ENCODE measurements around the gene DAPK1.

The DAPK1 gene

DNA sequence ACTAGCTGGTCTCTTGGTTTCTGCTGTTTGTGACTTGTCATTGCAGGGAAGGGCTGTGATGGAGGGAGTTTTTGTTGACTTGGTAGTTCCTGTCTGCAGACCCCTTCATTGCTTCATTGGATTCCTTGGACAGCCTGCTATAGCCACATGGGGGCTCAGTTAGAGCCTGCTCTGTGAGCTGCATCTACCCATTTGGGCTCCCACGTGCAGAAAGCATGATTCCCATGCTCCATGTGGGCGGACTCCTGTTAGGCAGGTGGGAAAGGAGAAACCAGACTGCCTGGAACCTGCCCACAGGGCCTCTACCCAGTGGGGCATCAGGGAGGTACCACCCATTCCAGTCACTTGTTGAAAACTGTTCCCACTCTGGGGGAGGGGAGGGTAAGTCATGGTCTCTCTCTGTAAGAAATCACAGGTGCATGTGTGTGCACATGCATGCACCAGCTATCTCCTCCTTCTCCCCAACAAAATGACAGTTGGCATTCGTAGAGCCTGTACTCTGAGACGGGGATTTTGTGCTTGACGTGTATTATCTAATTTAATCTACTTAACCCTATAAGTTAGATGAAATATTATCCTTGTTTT is 61.0 kb downstream of the DAPK1 start:
- no peak overlapping the region for H3K4me3 ChIP-seq (ENCODE audit: low read depth, low read length)
- TF ChIP-seq, protein P1, sequence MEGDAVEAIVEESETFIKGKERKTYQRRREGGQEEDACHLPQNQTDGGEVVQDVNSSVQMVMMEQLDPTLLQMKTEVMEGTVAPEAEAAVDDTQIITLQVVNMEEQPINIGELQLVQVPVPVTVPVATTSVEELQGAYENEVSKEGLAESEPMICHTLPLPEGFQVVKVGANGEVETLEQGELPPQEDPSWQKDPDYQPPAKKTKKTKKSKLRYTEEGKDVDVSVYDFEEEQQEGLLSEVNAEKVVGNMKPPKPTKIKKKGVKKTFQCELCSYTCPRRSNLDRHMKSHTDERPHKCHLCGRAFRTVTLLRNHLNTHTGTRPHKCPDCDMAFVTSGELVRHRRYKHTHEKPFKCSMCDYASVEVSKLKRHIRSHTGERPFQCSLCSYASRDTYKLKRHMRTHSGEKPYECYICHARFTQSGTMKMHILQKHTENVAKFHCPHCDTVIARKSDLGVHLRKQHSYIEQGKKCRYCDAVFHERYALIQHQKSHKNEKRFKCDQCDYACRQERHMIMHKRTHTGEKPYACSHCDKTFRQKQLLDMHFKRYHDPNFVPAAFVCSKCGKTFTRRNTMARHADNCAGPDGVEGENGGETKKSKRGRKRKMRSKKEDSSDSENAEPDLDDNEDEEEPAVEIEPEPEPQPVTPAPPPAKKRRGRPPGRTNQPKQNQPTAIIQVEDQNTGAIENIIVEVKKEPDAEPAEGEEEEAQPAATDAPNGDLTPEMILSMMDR (IDR thresholded peaks at IDR 0.05; ENCODE audit: low read depth, low read length) = no peak
- in situ Hi-C loops (cut with HindIII; ENCODE audit: low sequenced_read_pairs) = no loop called here
- DNase-seq (ENCODE audit: low read depth, low spot score) = no peak

DNA sequence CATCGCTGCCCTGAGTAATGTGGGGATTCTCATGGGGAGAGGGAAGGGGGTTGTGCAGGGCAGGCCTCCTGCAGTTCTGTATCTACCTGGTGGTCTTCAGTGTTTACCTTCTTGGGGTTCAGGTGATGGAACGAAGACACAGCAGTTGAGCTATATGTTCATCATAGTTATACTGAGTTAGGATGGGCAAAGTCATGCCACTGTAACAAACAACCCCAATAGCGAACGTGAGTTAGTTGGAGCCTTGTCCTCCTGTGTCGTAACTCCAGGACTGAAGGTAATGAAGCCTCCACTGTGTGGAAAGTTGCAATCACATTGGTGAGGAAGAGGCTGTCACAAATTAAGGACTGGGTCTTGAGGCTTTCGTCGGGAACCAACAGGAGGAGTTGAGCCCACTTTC is 64.4 kb downstream of the DAPK1 start:
- no peak for DNase-seq (ENCODE audit: low read depth, low spot score)
- in situ Hi-C loops (cut with HindIII; ENCODE audit: low sequenced_read_pairs) = no loop called here
- no peak overlapping the region for H3K4me3 ChIP-seq (ENCODE audit: low read depth, low read length)
- TF ChIP-seq, protein P1 (IDR thresholded peaks at IDR 0.05; ENCODE audit: low read depth, low read length) = no peak

DNA sequence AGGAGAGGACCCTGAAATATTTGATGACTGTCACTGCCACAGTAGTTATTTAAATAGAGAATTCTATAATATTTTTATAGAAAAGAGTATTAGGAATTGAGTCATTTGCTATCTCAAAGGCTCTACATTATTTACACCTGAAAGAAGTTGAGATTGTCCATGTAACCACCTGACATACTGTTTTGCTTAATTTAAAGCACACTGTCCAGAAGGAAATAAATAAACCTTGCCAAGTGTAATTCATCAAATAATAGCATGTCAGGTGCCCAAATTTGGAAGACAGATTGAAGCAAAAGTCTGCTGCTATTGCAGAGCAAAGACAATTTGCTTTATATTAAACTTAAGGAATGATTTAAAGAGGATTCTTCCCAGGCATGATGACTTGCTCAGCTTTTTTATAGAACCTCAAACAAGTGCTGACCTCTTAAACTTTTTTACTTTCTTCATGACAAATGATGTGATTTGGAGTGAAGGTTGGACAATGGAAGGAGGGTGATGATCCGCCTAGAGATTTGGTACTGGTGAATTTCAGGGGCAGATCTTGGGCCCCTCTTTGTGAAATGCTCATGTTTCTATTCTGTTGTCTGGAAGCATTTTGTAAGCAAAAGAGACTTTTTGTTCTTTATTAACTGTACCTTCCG is 65.0 kb downstream of the DAPK1 start:
- no peak overlapping the region for H3K4me3 ChIP-seq (ENCODE audit: low read depth, low read length)
- no peak for DNase-seq (ENCODE audit: low read depth, low spot score)
- in situ Hi-C loops (cut with HindIII; ENCODE audit: low sequenced_read_pairs) = no loop called here
- TF ChIP-seq, protein P1 (IDR thresholded peaks at IDR 0.05; ENCODE audit: low read depth, low read length) = no peak

DNA sequence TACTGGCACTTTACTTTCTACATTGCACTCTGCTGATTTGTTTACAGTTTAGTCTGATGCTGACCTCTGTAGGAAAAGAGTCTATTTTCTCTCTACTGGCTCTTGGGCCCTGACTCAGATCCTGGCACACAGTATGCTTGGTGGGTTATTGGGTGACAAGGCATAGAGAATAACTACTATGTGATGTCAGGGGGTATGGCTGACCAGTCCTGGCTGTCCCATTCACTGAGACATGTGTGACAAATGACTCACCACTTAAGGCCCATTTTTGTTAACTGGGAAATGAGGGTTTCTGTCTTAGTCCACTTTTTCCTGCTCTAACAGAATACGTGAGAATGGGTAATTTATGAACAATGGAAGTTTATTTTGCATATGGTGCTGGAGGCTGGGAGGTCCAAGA is 66.4 kb downstream of the DAPK1 start:
- TF ChIP-seq, protein P1 (IDR thresholded peaks at IDR 0.05; ENCODE audit: low read depth, low read length) = no peak
- H3K4me3 ChIP-seq (ENCODE audit: low read depth, low read length) = no peak overlapping the region
- DNase-seq (ENCODE audit: low read depth, low spot score) = no peak
- in situ Hi-C loops (cut with HindIII; ENCODE audit: low sequenced_read_pairs) = no loop called here

DNA sequence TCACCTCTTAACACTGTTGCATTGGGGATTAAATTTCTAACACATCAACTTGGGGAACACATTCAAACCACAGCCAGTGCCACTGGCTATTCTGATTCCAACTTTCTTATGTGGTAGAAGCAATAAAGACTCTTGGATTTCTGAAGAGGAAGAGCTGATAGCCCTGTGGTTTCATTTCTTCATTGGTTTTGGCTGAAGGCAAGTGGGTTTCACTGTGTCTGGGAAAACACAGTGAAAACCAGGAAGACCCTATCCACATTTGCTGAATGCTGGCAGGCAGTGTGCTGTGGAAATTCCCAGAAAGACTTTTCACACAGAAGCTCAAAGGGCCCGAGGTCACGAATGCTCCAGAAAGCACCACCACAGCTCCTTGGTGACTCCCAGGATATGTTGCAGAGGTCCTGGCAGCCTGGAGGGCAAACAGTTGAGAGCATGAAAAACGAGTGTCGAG is 67.1 kb downstream of the DAPK1 start:
- H3K4me3 ChIP-seq (ENCODE audit: low read depth, low read length) = no peak overlapping the region
- TF ChIP-seq, protein P1 (IDR thresholded peaks at IDR 0.05; ENCODE audit: low read depth, low read length) = no peak
- DNase-seq (ENCODE audit: low read depth, low spot score) = no peak
- in situ Hi-C loops (cut with HindIII; ENCODE audit: low sequenced_read_pairs) = no loop called here

DNA sequence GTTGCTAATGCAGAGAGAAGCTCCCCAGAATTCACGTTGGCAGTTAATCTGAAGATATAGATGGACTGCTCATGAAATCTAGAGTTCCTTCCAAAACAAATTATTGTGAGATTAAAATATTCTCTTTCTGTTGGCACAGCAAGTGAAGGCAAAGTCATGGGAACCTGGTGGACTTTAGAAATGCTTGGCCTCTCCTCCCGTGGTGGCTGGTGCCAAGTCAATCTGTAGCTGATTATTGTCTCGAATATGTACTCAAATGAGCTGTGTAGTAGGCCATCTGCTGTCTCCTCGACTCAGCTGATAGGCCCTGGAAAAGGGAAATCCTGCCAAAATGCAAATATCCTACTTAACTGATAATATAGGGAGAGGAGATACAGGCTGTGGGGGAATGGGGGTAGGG is 69.3 kb downstream of the DAPK1 start:
- no peak for DNase-seq (ENCODE audit: low read depth, low spot score)
- TF ChIP-seq, protein P1 (IDR thresholded peaks at IDR 0.05; ENCODE audit: low read depth, low read length) = no peak
- H3K4me3 ChIP-seq (ENCODE audit: low read depth, low read length) = no peak overlapping the region
- in situ Hi-C loops (cut with HindIII; ENCODE audit: low sequenced_read_pairs) = no loop called here
